ENCODE data around the gene ARHGAP15.

GRCh38 chr2:143482771-143483170 is 353.6 kb downstream of the ARHGAP15 start:
- TF ChIP-seq CTCF (IDR thresholded peaks at IDR 0.05) (no peak), ZFX (IDR thresholded peaks at IDR 0.05; ENCODE audit: borderline replicate concordance) (no peak)

Measured in 22Rv1 (cell line).